KOPT-K1 (cell line): ENCODE data around the gene POC1B.
"Not testable (repeated sequence)": the region's sequence is repeated elsewhere in the genome, so short reads cannot be mapped to it uniquely, and the experiment has no call there.

Experiments
- H3K27ac ChIP-seq: fragments of 200-600 bp; sonication (generic); 2 replicates; pipeline ENCODE4 v1.5.1; 2016; ENCODE audit warnings: antibody characterized with exemption, mild to moderate bottlenecking, low read depth, low read length; ENCODE audit not compliant: poor library complexity, severe bottlenecking
- H3K36me3 ChIP-seq: fragments of 200-600 bp; sonication (generic); 2 replicates; pipeline ENCODE4 v1.5.1; 2017; ENCODE audit warnings: antibody characterized with exemption, mild to moderate bottlenecking, low read length, moderate library complexity; ENCODE audit not compliant: insufficient read depth
- H3K9me3 ChIP-seq: fragments of 200-600 bp; sonication (generic); 2 replicates; pipeline ENCODE4 v1.5.1; 2017; ENCODE audit warnings: antibody characterized with exemption, low read length, mild to moderate bottlenecking; ENCODE audit not compliant: insufficient read depth, poor library complexity, severe bottlenecking

The POC1B gene

DNA sequence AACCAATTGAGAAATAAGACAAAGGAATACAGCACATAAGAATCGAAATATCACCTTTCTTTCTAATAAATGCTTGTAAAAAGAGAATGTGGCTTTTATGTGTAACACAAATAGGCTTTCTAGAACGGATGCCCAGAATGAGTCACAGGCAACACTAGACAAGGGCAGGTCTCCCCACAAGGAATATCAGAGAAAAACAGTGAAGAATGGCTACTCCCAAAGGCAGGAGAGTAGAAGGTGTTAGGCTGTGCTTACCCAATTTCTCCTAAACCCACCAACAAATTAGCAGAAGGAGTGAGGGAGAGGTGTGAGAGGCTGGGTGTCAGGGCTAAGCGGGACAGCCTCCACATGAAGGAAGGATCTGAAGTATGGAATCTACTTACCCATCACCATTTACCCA is 56.5 kb downstream of the POC1B start:
- Histone ChIP-seq H3K36me3 (no peaks in the 10 kb centered on the region), H3K27ac (peak overlapping the region; percentile 44), H3K9me3 (no peaks in the 10 kb centered on the region)

DNA sequence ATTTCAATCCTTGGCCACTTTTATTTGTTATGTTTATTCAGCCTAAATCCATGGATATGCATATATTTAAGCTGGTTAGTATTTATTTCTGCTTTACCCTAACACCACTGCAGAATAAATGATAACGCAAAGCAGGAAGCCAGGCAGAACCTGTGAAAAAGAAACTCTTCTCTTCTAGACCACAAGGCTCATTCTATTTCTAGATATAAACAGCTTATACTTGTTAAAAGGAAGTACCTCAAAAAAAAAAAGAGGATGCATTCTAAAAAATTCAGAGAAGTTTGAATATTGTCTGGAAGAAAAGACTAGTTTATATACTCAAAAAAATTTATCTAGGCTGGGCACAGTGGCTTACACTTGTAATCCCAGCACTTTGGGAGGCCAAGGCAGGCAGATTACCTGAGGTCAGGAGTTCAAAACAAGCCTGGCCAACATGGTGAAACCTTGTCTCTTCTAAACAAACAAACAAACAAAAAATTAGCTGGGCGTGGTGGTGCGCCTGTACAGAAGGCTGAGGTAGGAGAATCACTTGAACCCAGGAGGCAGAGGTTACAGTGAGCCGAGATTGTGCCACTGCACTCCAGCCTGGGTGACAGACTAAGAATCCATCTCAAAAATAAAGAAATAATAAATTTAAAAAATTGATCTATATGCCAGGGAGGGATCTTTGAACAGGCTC is 57.1 kb downstream of the POC1B start:
- H3K9me3 ChIP-seq, result no peaks in the 10 kb centered on the region
- peak overlapping the region; percentile 44 for H3K27ac ChIP-seq
- H3K36me3 ChIP-seq, result no peaks in the 10 kb centered on the region

- H3K36me3 ChIP-seq, result no peaks in the 10 kb centered on the region
- no peak overlapping the region for H3K27ac ChIP-seq
- no peaks in the 10 kb centered on the region for H3K9me3 ChIP-seq
These were observed 57.8 kb downstream of the POC1B start for GRCh38 chr12:89468017-89468416.

DNA sequence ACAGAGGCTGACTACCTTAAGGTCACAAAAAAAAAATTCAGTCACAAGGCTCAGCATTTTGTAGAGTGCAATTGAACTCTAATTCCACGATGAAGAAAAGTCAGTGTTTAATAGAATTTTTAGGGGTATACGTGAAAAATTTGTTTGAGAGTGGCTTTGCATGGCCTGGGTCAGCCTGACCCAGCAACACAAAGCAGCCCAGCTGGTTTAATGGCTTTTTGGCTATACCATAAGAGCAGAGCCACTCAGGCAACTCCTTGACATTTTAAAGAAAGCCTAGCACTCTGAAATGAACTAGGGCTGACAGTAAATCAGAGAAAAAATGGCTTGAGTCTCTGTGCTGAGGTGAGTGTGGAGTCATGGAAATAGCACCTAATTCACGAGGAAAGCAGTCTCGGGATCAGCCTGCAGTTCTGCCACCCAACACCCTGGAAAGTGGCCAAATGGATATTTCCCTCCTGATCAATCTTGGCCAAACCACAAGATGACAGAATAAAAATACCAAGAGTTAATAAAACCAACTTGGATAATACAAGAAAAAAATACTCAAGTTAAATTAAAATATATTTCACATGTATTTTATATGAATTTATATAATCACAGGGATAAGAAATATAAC is 60.8 kb downstream of the POC1B start:
- H3K36me3 ChIP-seq, result no peaks in the 10 kb centered on the region
- no peak overlapping the region for H3K27ac ChIP-seq
- no peaks in the 10 kb centered on the region for H3K9me3 ChIP-seq

- Histone ChIP-seq H3K36me3 (no peaks in the 10 kb centered on the region), H3K27ac (peak overlapping the region; percentile 35)
These were observed 63.9 kb downstream of the POC1B start for GRCh38 chr12:89461649-89462612.

DNA sequence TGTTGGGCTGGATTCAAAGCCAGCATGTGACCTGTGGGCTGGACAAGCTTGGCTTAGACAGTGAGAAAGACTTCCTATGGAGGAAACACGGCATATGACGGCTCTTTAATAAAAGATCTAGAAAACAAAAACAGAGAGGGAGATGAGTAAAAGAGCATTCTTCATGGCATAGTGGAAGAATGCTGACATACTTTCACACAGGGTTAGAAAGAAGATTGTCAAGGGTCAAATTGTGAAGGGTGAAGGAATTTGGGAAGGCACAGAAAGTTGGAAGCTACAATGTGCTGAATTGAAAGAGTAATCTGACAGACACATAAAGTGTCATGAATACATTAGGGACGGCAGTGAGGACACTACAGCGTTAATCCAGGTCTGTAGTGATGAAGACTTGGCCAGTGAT is 64.7 kb downstream of the POC1B start:
- H3K36me3 ChIP-seq, result no peaks in the 10 kb centered on the region
- peak overlapping the region; percentile 35 for H3K27ac ChIP-seq

More at GRCh38 chr12:89461649-89462612, 63.9 kb downstream of the POC1B start:
- no peaks in the 10 kb centered on the region for H3K9me3 ChIP-seq

DNA sequence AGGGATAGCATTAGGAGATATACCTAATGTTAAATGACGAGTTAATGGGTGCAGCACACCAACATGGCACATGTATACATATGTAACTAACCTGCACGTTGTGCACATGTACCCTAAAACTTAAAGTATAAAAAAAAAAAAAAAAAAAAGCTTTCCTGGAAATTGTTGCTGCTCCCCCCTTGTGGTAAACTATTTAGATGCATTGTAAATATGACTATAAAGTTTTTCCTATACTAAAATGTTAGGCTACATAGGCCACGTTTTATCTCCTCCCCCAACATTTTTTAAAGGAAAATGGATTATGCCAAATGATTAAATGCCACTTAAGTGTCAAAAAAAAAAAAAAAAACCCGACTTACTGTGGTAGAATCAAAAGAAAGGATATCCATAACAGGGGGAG is 66.6 kb downstream of the POC1B start:
- H3K27ac ChIP-seq, H3K36me3 ChIP-seq, H3K9me3 ChIP-seq: not testable (repeated sequence)

More for the DNA sequence above, 64.7 kb downstream of the POC1B start:
- no peaks in the 10 kb centered on the region for H3K9me3 ChIP-seq

- H3K27ac ChIP-seq, result no peak overlapping the region
- no peaks in the 10 kb centered on the region for H3K9me3 ChIP-seq
- no peaks in the 10 kb centered on the region for H3K36me3 ChIP-seq
These were observed 69.3 kb downstream of the POC1B start for GRCh38 chr12:89456565-89456964.

- Histone ChIP-seq H3K27ac (no peak overlapping the region), H3K9me3 (no peaks in the 10 kb centered on the region), H3K36me3 (no peaks in the 10 kb centered on the region)
These were observed 71.6 kb downstream of the POC1B start for GRCh38 chr12:89454080-89454848.

DNA sequence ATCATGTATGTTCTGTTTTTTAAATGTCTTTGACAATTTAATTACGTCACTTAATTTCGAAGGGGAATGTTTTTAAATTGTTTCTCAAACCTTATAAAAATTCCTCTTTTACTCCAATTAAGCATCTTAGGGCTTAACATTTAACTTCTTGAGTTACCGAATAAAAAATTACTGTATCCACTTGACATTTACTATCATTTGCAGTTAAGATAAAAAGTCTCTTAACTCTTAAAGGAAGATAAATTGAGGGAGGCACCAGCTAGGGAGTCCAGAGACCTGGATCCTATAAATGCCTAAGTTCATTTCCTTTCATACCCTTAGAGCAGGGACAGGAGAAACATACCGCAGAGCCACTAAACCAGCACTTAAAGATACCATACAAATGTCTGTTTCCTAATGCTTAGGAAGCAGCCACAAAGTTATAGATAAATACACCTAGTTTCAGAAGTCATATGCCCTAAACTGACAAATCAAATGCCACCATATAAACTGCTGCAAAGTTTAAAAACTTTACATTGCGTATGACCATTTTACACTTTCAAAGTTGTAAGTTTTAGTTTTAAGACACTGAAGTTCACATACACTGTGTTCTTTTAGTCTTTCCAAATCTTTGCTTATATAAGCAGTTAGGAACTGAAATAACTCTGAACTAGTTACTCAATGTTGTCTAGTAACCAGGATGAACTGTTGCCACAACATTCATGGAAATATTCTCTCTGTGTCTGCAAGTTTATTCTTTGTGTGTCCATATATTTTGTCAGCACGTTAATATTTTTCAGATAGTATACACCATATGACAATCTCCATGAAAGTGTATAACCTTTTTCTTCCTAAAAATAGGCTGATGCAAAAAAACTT is 72.5 kb downstream of the POC1B start:
- H3K27ac ChIP-seq, result no peak overlapping the region

GRCh38 chr12:89451841-89452251 is 74.0 kb downstream of the POC1B start:
- no peak overlapping the region for H3K27ac ChIP-seq
- no peaks in the 10 kb centered on the region for H3K36me3 ChIP-seq
- H3K9me3 ChIP-seq, result no peaks in the 10 kb centered on the region

More for the DNA sequence above, 72.5 kb downstream of the POC1B start:
- Histone ChIP-seq H3K9me3 (no peaks in the 10 kb centered on the region), H3K36me3 (no peaks in the 10 kb centered on the region)

- no peaks in the 10 kb centered on the region for H3K9me3 ChIP-seq
- H3K27ac ChIP-seq, result no peak overlapping the region
- no peaks in the 10 kb centered on the region for H3K36me3 ChIP-seq
These were observed 74.9 kb downstream of the POC1B start for GRCh38 chr12:89450907-89451306.

GRCh38 chr12:89448951-89449371 is 76.9 kb downstream of the POC1B start:
- no peaks in the 10 kb centered on the region for H3K36me3 ChIP-seq
- no peak overlapping the region for H3K27ac ChIP-seq
- peaks cover 4% of the 10 kb centered on the region for H3K9me3 ChIP-seq

- H3K27ac ChIP-seq, result no peak overlapping the region
- no peaks in the 10 kb centered on the region for H3K36me3 ChIP-seq
- peaks cover 4% of the 10 kb centered on the region for H3K9me3 ChIP-seq
These were observed 77.3 kb downstream of the POC1B start for GRCh38 chr12:89448526-89448925.
